Osteoblast (primary cell): Measurements from ENCODE around the gene XAB2. TPM values are rescaled to one million over a fixed set of nuclear protein-coding genes. Genes with fewer than 3 reads are reported as not detected.
A peak's percentile ranks its signal among the peaks of the same experiment; 100 is the strongest.

Experiments
- DNase-seq: peaks from one replicate; pipeline ENCODE4 v3.0.0; 2011; ENCODE audit warnings: low spot score, mixed read lengths; ENCODE audit not compliant: insufficient read length; ENCODE audit errors: missing footprints
- H2AFZ ChIP-seq: 2 replicates; pipeline ENCODE4 v1.6.0; 2011; ENCODE audit warnings: mild to moderate bottlenecking, low read length
- H3K27ac ChIP-seq: 2 replicates; pipeline ENCODE4 v1.5.1; 2011; ENCODE audit warnings: mild to moderate bottlenecking, low read depth, low read length, moderate library complexity
- H3K27me3 ChIP-seq: 2 replicates; pipeline ENCODE4 v1.6.0; 2012; ENCODE audit warnings: mild to moderate bottlenecking, control low read depth, inconsistent platforms, low read length, moderate library complexity; ENCODE audit not compliant: insufficient read depth
- H3K36me3 ChIP-seq: 2 replicates; pipeline ENCODE4 v1.5.1; 2011; ENCODE audit warnings: mild to moderate bottlenecking, low read length, control low read depth, moderate library complexity; ENCODE audit not compliant: insufficient read depth
- H3K4me1 ChIP-seq: 2 replicates; pipeline ENCODE4 v1.5.1; 2011; ENCODE audit warnings: mild to moderate bottlenecking, low read length, control low read depth, moderate library complexity; ENCODE audit not compliant: insufficient read depth
- H3K4me2 ChIP-seq: 2 replicates; pipeline ENCODE4 v1.6.0; 2011; ENCODE audit warnings: mild to moderate bottlenecking, low read length; ENCODE audit not compliant: insufficient read depth
- H3K4me3 ChIP-seq: fragments of 200-600 bp; sonication (generic); 3 replicates; pipeline ENCODE4 v1.5.1; 2012; ENCODE audit warnings: mild to moderate bottlenecking, low read length, inconsistent platforms; ENCODE audit not compliant: insufficient read depth
- H3K79me2 ChIP-seq: 2 replicates; pipeline ENCODE4 v1.6.0; 2012; ENCODE audit warnings: mild to moderate bottlenecking, low read length, control low read depth, inconsistent platforms; ENCODE audit not compliant: insufficient read depth
- H3K9me3 ChIP-seq: 2 replicates; pipeline ENCODE4 v1.5.1; 2011; ENCODE audit warnings: low read depth, low read length, control low read depth
- H4K20me1 ChIP-seq: 2 replicates; pipeline ENCODE4 v1.6.0; 2012; ENCODE audit warnings: mild to moderate bottlenecking, low read length, control low read depth; ENCODE audit not compliant: insufficient read depth
- total RNA-seq: library from RNA; depleted of rRNA; stranded (reverse); fragments of >200 nt; gene quantifications from 2 replicates; pipeline ENCODE4 v1.2.3, GENCODE V29; 2012
- TF ChIP-seq, protein P1 (sequence below): IDR thresholded peaks from 2 replicates; pipeline ENCODE4 v1.5.1; 2011; ENCODE audit warnings: mild to moderate bottlenecking, low read depth, low read length, moderate library complexity; ENCODE audit errors: extremely low read depth

The XAB2 gene
- total RNA-seq, 1 donor, result 40.5 TPM

DNA sequence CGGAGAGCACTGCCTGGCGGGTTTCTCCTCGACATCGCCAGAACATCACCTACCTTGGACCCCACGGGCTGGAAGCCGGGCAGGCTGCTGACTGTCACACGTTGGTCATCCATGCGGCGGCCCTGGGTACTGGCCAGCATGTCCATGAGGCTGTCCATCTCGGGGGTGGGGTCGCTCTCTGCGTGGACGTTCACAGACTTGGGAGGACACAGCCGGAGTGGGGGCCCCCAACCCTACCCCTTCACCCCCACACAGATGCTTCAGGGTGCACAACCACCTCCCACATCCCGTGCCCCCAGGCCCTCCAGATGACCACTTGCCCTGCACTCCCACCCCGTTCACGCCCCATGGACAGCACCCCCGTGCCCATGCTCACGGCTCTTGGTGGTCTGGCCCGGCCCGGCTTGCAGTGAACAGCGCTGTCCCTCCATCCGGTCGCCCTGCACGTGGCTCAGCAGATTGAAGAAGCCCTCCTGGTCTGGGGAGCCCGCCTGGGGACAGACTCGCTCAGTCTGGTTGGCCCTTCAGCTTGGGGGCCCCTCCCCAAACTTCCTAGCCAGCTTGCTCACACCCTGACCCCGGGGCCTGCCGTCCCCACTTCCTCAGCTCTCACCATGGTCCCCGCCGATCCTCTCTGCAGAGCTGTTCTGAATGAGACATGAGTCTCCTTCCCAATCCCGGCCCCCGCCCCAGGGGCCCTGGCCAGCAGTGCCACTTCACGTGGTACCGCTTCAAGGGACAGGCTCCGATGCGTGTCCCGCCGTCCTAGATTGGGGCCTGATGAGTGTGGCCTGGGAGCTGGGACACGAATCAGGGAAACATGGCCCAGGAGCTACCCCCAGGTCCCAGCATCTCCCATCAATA lies 3.2 kb upstream of the XAB2 start:
- TF ChIP-seq, protein P1, sequence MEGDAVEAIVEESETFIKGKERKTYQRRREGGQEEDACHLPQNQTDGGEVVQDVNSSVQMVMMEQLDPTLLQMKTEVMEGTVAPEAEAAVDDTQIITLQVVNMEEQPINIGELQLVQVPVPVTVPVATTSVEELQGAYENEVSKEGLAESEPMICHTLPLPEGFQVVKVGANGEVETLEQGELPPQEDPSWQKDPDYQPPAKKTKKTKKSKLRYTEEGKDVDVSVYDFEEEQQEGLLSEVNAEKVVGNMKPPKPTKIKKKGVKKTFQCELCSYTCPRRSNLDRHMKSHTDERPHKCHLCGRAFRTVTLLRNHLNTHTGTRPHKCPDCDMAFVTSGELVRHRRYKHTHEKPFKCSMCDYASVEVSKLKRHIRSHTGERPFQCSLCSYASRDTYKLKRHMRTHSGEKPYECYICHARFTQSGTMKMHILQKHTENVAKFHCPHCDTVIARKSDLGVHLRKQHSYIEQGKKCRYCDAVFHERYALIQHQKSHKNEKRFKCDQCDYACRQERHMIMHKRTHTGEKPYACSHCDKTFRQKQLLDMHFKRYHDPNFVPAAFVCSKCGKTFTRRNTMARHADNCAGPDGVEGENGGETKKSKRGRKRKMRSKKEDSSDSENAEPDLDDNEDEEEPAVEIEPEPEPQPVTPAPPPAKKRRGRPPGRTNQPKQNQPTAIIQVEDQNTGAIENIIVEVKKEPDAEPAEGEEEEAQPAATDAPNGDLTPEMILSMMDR, result no peak
- no peak overlapping the region for H3K4me2 ChIP-seq
- peaks cover 16% of the 10 kb centered on the region for H3K4me1 ChIP-seq
- H3K27ac ChIP-seq, result no peak overlapping the region
- H3K9me3 ChIP-seq, result no peaks in the 10 kb centered on the region
- no peaks in the 10 kb centered on the region for H3K36me3 ChIP-seq
- H3K79me2 ChIP-seq, result peaks cover 37% of the 10 kb centered on the region
- peaks cover 10% of the 10 kb centered on the region for H4K20me1 ChIP-seq
- H3K27me3 ChIP-seq, result peaks cover 9% of the 10 kb centered on the region
- DNase-seq, result peak; percentile 79
- H2AFZ ChIP-seq, result no peak overlapping the region
- H3K4me3 ChIP-seq, result no peak overlapping the region

DNA sequence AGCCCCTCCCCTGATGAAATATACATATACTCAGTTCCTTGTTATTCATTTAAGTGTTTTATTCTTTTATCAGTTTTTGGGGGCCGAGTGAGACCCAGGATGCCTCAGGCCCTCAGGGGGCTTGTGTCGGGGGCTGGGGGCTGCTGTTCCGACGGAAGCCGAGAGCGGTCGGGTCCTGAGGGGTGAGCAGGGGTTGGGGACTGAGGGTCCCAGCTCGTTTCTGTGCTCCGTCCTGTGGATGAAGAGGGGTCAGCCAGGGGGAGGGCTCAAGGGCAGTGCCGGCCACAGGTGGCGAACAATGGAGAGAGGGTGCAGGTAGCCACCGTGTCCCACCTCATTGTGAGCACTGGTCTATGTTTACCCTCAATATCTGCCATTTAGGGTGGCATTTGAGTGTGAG lies 2.2 kb upstream of the XAB2 start:
- Histone ChIP-seq H3K4me2 (no peak overlapping the region), H3K27ac (no peak overlapping the region), H3K27me3 (peaks cover 7% of the 10 kb centered on the region), H3K4me1 (peaks cover 16% of the 10 kb centered on the region), H2AFZ (no peak overlapping the region), H4K20me1 (peaks cover 10% of the 10 kb centered on the region), H3K4me3 (no peak overlapping the region), H3K79me2 (peaks cover 47% of the 10 kb centered on the region), H3K36me3 (no peaks in the 10 kb centered on the region), H3K9me3 (no peaks in the 10 kb centered on the region)
- DNase-seq, result no peak
- TF ChIP-seq, protein P1, result no peak

DNA sequence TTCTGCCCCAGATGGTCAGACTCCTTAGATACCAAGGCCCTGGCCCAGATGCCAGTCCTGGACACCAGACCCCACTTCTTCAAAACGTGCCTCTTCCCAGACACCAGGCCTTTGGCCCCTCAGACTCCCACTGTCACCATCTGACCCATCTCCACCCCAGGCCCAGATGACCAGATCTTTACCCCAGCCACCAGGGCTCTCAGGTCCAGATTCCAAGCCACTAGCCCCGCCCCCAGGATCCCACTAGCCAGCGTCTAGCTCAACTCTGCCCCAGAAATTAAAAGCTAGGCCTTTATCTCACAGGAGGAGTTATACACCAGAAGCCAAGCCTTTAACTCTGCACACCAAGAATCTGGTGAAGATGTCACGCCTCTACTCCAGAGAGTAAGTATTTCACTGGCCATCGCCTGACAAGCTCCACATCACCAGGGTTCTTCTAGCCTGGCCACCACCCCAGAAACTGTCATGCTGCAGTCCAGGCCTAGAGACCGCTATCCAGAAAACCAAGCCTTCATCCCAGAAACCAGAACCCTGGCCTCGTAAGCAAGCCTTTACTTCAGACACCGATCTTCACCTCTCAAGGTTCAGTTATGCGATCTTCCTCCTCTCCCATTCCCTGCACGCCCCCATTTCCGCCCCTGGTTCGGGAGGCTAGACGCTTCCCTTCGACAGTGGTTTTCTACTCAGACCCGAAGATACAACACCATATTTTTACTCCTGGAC lies 595 bp downstream of the XAB2 start:
- peak overlapping the region; percentile 100 for H3K4me2 ChIP-seq
- no peaks in the 10 kb centered on the region for H3K36me3 ChIP-seq
- H3K27me3 ChIP-seq, result no peaks in the 10 kb centered on the region
- peak overlapping the region; percentile 95 for H3K27ac ChIP-seq
- no peak for DNase-seq
- no peaks in the 10 kb centered on the region for H3K9me3 ChIP-seq
- H4K20me1 ChIP-seq, result peaks cover 10% of the 10 kb centered on the region
- TF ChIP-seq, protein P1, result no peak
- peaks cover 64% of the 10 kb centered on the region for H3K79me2 ChIP-seq
- H3K4me1 ChIP-seq, result peaks cover 16% of the 10 kb centered on the region
- H3K4me3 ChIP-seq, result peak overlapping the region; percentile 99
- peak overlapping the region; percentile 94 for H2AFZ ChIP-seq

DNA sequence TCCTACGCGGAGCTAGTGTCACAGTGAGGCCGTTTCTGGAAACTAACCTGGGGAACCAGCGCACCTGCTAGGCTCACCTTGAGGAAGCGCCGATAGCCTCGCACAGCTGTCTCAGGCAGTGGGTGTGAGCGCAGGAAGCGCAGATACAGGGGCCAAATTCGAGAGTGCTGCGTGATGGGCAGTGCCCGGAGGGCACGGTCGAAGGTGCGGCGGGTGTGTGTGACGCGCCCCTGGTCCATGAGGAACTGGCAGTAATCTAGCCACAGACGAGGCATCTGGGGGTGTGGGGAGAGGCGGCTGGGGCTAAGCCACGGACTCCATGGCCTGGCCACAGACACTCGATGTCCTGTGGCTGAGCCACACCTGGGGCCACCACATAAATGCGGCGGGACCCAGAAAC lies 2.2 kb downstream of the XAB2 start:
- Histone ChIP-seq H3K4me3 (no peak overlapping the region), H4K20me1 (peaks cover 10% of the 10 kb centered on the region), H3K79me2 (peaks cover 64% of the 10 kb centered on the region), H2AFZ (no peak overlapping the region), H3K4me1 (peaks cover 16% of the 10 kb centered on the region), H3K4me2 (no peak overlapping the region), H3K27ac (no peak overlapping the region), H3K9me3 (no peaks in the 10 kb centered on the region), H3K36me3 (peaks cover 11% of the 10 kb centered on the region), H3K27me3 (no peaks in the 10 kb centered on the region)
- TF ChIP-seq, protein P1, result no peak
- DNase-seq, result peak; percentile 88
